Activated CD4-positive, alpha-beta memory T cell treated with anti-CD3 and anti-CD28 coated beads for 36 hours (primary cell): ENCODE results near the gene SIK1. TPM values are rescaled to one million over a fixed set of nuclear protein-coding genes. Genes with fewer than 3 reads are reported as not detected.

Source experiments
- CTCF ChIA-PET: fragments of 350-600 bp; sonication (Branson Sonifier 250); formaldehyde crosslinking; loops from one replicate; lab custom pipeline; 2021; ENCODE audit warnings: antibody characterized with exemption, inconsistent platforms; lab: Charles Lee
- POLR2A ChIA-PET: fragments of 350-600 bp; sonication (Branson Sonifier 250); formaldehyde crosslinking; loops from one replicate; lab custom pipeline; 2021; ENCODE audit warnings: antibody characterized with exemption; lab: Charles Lee
- DNase-seq: peaks from one replicate; pipeline ENCODE4 v3.0.0-alpha.2; 2020
- H3K27ac Mint-ChIP-seq: one replicate; pipeline ENCODE4 v1.8.0; 2021; ENCODE audit warnings: mixed read lengths
- H3K27me3 Mint-ChIP-seq: one replicate; pipeline ENCODE4 v1.8.0; 2021; ENCODE audit warnings: mixed read lengths
- H3K36me3 Mint-ChIP-seq: one replicate; pipeline ENCODE4 v1.8.0; 2021; ENCODE audit warnings: mixed read lengths
- H3K4me1 Mint-ChIP-seq: one replicate; pipeline ENCODE4 v1.8.0; 2021; ENCODE audit warnings: low read depth, mixed read lengths
- H3K4me3 Mint-ChIP-seq: one replicate; pipeline ENCODE4 v1.8.0; 2021; ENCODE audit warnings: mild to moderate bottlenecking, mixed read lengths
- H3K9me3 Mint-ChIP-seq: one replicate; pipeline ENCODE4 v1.8.0; 2021; ENCODE audit warnings: mixed read lengths
- intact Hi-C: fragments of 100-400 bp; cut with micrococcal nuclease; formaldehyde crosslinking; loops from one replicate; pipeline ENCODE4 v1.15.1; 2023
- total RNA-seq, 2 experiments: library from RNA; stranded (reverse); gene quantifications; one replicate each; pipeline ENCODE4 v1.2.3, GENCODE V29; 2021

The SIK1 gene
- total RNA-seq, 2 experiments from 2014 or later: 5.8 to 6.1 TPM

DNA sequence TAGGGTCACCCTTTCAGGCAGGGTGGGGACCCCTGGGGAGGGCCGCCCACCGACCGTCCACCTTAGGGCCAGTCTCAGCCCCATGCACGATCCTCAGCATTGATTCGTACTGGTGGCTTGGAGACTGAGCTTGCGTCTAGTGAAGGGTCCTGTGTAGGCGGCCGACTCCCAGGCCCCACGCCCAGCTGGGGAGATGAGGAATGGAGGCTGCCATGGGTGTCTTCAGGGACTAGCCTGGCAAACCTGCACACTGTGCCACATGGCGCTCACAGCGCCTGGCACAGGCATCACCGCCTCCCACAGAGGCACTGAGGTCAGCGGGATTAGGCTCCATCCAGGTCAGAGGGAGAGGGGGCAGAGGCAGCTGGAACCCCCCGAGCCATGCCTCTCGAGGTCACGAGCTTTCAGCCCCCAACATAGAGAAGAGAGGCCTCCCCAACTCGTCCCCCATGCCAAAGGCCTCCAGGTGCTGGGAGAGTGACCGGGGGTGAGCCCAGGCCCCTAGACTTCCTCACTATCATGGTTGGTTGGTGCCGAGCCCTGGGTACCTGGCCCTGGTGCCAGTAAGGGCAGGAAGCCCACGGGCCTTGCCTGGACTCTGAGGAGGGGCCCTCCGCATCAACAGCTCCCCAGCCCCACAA lies 51.0 kb downstream of the SIK1 start:
- no peaks in the 10 kb centered on the region for H3K27me3 Mint-ChIP-seq
- intact Hi-C loops: no loop called here
- H3K27ac Mint-ChIP-seq: no peak overlapping the region
- H3K4me3 Mint-ChIP-seq: no peak overlapping the region
- CTCF ChIA-PET: no interaction called here
- no peak for DNase-seq
- H3K4me1 Mint-ChIP-seq: no peaks in the 10 kb centered on the region
- no peaks in the 10 kb centered on the region for H3K36me3 Mint-ChIP-seq
- no peaks in the 10 kb centered on the region for H3K9me3 Mint-ChIP-seq
- POLR2A ChIA-PET: no interaction called here

DNA sequence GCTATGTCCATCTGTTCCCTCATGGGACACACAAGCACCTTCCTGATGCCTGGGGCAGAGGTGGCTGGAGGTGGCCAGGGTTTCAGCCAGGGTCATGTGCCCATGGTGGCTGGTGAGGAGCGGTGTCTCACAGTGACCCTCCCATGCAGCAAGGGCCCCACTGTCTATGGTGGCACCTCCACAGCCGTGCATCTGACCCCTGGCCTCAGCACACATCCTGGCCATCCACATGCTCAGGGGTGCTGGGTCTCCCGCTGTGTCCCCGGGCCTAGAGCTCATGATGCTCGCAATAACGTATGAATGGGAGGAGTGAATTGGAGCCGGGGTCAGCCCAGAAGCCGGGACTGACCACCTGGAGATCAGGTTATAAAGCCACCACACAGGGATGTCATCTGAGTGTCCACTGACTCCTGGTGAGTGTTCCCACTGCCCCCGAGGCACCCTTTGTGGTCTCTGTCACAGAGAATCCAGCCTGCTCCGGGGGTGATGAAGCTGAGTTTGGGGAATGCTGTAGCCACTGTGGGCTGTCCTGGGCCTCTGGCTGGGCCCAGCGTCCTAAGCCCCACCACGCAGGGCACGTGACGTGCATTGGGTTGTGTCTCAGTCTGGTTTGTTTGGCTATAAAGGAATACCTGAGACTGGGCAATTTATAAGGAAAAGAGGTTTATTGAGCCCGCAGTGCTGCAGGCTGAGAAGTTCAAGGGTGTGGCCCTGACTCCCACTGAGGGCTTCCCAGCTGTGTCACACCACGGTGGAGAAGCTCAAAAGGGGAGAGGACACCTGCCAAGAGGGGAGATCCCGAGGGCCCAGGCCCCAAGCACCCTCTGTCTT lies 51.7 kb downstream of the SIK1 start:
- ChIA-PET POLR2A (no interaction called here), CTCF (interaction anchor here (0.6 kb wide), 1 partner anchor 272 kb away, joined by 3 read pairs; no protein-coding TSS in a partner anchor)
- intact Hi-C loops: no loop called here
- no peak for DNase-seq
- no peak overlapping the region for H3K27ac Mint-ChIP-seq
- H3K4me1 Mint-ChIP-seq: no peaks in the 10 kb centered on the region
- H3K4me3 Mint-ChIP-seq: no peak overlapping the region
- H3K27me3 Mint-ChIP-seq: no peaks in the 10 kb centered on the region
- H3K36me3 Mint-ChIP-seq: no peaks in the 10 kb centered on the region
- no peaks in the 10 kb centered on the region for H3K9me3 Mint-ChIP-seq

DNA sequence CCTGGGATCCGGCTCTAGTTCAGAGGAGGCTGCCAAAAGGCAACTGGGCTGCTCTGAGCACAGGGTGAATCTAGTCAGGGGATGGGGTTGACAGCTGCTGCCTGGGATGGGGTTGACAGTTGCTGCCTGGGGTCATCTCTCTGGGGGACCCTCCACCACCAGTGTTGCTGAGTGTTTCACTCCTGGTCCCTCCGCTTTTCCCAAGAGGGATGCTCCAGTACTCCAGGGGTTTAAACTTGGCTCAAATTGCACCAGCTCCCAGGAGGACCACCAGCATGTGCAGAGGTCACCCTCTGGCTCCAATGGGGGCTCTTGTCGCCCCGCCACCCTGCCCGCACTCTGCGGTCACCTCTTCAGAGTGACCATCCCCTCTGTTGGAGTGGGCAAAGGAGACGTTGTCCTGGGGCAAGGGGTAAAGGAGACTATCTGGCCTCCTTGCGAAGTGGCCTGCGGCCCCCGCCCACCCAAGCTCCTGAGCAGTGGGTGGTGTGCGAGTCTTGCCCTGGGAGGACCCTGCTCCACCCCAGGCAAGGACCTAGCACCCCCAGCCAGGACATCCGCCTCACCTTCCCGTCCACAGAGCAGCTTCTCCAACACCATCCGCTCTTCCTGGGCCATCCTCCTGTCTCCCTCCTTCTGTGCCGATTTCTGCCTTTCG lies 52.6 kb downstream of the SIK1 start:
- POLR2A ChIA-PET: no interaction called here
- H3K4me3 Mint-ChIP-seq: no peak overlapping the region
- H3K27ac Mint-ChIP-seq: no peak overlapping the region
- H3K9me3 Mint-ChIP-seq: no peaks in the 10 kb centered on the region
- no peak for DNase-seq
- no peaks in the 10 kb centered on the region for H3K36me3 Mint-ChIP-seq
- no peaks in the 10 kb centered on the region for H3K4me1 Mint-ChIP-seq
- intact Hi-C loops: no loop called here
- CTCF ChIA-PET: interaction anchor here (0.6 kb wide), 1 partner anchor 273 kb away, joined by 3 read pairs; no protein-coding TSS in a partner anchor
- no peaks in the 10 kb centered on the region for H3K27me3 Mint-ChIP-seq

DNA sequence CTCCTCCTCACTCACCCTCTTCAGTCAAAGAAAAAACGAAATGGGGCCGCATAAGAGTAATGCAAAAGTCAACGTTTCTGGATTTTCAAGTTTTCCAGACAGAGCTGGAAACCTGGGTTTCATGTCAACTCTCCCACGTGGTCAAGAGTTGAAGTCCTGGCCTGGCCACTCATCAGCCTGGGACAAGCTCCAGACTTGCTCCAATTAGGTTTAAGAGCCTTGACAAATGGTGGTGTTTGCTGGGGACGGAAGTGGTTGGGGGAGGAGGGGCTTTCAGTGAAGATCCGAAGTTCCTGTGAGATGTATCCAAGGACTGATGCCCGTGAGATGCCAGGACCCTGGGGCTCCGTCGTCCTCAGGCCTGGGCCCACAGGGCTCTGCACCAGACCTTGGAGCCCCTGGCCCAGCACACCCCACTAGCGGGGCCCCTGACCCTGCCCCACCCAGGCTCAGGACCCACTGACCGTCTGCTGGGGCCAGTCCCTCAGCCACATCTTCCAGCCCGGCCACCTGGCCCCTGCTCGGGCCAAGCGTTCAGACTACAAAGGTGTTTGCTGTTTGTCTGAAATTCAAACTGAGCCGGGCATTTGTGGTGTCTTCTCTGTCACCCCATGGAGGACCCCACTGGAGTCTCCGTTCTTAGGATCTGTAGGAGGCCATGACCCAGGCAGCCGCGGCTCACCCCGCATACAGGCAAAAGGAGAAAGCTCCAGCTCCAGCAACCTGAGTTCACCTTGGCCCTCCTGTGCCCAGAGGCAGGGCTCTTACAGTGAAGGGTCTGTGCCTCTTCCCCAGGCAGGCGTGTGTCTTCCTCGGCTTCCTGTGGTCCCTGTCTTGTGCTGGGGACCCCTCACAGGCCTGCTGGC lies 53.3 kb downstream of the SIK1 start:
- intact Hi-C loops: no loop called here
- H3K4me1 Mint-ChIP-seq: peaks cover 3% of the 10 kb centered on the region
- no peaks in the 10 kb centered on the region for H3K9me3 Mint-ChIP-seq
- DNase-seq: no peak
- no peak overlapping the region for H3K27ac Mint-ChIP-seq
- ChIA-PET CTCF (no interaction called here), POLR2A (no interaction called here)
- H3K36me3 Mint-ChIP-seq: no peaks in the 10 kb centered on the region
- no peak overlapping the region for H3K4me3 Mint-ChIP-seq
- H3K27me3 Mint-ChIP-seq: no peaks in the 10 kb centered on the region

DNA sequence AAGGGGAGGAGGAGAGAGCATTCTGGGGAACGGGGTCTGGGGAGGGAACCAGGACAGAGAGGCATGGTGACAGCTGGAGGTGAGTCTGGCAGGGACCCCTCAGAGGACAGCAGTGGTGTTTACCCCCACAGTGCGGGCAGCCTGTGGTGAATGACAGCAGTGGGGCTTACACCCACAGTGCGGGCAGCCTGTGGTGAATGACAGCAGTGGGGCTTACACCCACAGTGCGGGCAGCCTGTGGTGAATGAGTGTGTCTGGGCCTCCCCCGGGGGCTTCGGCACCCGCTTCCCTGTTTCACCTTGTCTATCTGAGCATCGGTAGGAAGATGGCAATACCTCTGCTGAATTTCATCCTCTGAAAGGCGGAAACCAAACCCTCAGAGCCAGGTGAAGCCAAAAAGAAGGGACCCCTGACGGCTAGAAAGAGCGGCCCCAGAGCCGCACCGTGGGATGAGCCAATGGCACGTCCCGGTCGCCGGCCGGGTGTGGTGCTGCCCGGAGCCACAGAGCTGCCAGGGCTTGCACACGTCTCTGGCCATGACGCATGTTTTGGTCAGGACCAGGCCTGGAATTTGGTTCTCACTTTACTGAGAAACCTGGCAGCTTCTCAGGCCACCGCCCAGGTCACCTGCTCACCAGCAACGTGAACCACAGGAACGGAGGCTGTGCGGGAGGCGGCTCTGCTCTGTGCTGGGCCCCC lies 54.1 kb downstream of the SIK1 start:
- no peaks in the 10 kb centered on the region for H3K27me3 Mint-ChIP-seq
- CTCF ChIA-PET: no interaction called here
- intact Hi-C loops: no loop called here
- no peak overlapping the region for H3K4me3 Mint-ChIP-seq
- H3K27ac Mint-ChIP-seq: no peak overlapping the region
- H3K4me1 Mint-ChIP-seq: peaks cover 3% of the 10 kb centered on the region
- POLR2A ChIA-PET: no interaction called here
- DNase-seq: no peak
- H3K36me3 Mint-ChIP-seq: no peaks in the 10 kb centered on the region
- H3K9me3 Mint-ChIP-seq: no peaks in the 10 kb centered on the region

DNA sequence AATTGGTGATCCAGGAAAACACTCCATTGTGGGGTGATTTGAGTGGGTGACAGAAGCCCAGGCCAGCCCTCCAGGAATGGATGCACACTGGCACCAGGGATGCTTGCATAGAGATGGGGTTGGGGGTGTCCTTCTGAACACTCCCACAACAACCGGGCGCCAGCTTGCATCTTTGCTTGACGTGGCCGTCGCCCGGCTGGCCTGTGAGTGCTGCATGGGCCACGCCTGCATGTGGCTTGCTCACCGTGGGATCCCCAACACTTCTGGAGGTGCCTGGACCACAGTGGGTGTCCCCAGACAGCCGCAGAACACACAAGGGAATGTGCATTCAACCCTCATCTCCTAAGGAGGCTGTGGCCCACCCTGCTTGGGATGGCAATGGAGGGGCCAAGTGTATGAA lies 55.1 kb downstream of the SIK1 start:
- H3K36me3 Mint-ChIP-seq: no peaks in the 10 kb centered on the region
- POLR2A ChIA-PET: no interaction called here
- intact Hi-C loops: no loop called here
- DNase-seq: no peak
- no peak overlapping the region for H3K27ac Mint-ChIP-seq
- no peaks in the 10 kb centered on the region for H3K9me3 Mint-ChIP-seq
- H3K4me1 Mint-ChIP-seq: peaks cover 3% of the 10 kb centered on the region
- H3K27me3 Mint-ChIP-seq: no peaks in the 10 kb centered on the region
- H3K4me3 Mint-ChIP-seq: no peak overlapping the region
- CTCF ChIA-PET: no interaction called here

DNA sequence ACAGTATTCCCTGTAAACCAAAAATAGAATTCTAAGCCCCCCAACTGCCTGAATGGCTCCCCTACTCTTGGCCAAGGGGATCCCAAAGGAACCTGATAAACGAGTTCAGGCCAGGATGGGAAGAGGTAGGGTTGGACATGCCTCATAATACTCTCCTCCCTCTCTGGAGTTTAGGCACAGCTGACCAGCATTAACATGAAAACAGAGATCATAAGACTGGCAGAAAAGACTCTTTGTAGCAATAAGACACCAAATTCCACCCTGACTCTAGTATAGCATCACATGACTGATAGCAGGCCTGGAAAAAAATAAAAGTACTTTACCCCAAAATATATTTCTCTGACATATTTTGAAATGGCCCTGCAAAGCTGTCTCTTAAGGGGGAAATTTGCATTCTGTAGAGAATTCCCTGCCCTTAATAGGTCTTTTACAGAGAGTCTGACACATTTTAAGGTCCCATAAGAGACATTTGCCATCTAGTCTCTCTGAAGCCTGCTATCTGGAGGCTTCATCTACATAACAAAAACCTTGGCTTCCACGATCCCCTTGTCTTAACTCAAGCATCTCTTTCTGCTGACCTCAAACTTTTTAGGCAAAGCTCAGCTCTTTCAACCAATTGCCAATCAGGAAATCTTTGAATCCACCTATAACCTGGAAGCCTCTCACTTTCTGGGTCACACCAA lies 55.9 kb downstream of the SIK1 start:
- Mint-ChIP-seq H3K4me1 (peaks cover 3% of the 10 kb centered on the region), H3K4me3 (no peak overlapping the region), H3K36me3 (no peaks in the 10 kb centered on the region), H3K9me3 (no peaks in the 10 kb centered on the region), H3K27me3 (peaks cover under 1% of the 10 kb centered on the region), H3K27ac (no peak overlapping the region)
- no peak for DNase-seq
- ChIA-PET CTCF (no interaction called here), POLR2A (no interaction called here)
- intact Hi-C loops: no loop called here

DNA sequence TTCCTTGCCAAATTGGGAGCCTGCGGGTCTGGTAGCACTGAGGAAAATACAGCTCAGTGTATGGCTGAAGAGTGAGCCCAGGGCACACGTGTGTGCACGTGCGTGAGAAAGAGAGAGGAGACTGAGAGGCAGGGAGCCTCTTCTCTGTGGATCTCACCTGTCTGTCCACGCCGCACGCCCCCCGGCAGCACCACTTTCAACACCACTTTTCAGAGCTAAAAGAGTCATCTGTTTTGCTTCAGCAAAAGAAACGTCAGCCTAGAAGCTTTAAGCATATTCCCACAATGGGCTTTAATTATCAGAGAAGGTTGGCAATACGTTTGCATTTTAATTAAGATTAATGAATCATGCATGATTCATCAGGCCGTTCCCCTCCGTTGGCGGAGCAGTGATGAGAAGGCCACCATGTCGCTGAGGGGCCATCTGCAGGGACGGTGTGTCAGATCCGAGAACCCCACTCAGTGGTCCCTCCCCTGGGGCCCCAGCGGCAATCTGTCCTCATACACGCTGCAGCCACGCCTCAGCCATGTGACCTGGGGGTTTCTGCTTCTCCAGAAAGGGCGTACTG lies 56.8 kb downstream of the SIK1 start:
- CTCF ChIA-PET: no interaction called here
- Mint-ChIP-seq H3K27ac (no peak overlapping the region), H3K36me3 (no peaks in the 10 kb centered on the region), H3K27me3 (peaks cover 2% of the 10 kb centered on the region), H3K4me1 (peaks cover 3% of the 10 kb centered on the region), H3K9me3 (no peaks in the 10 kb centered on the region), H3K4me3 (no peak overlapping the region)
- no peak for DNase-seq
- POLR2A ChIA-PET: no interaction called here
- intact Hi-C loops: no loop called here

DNA sequence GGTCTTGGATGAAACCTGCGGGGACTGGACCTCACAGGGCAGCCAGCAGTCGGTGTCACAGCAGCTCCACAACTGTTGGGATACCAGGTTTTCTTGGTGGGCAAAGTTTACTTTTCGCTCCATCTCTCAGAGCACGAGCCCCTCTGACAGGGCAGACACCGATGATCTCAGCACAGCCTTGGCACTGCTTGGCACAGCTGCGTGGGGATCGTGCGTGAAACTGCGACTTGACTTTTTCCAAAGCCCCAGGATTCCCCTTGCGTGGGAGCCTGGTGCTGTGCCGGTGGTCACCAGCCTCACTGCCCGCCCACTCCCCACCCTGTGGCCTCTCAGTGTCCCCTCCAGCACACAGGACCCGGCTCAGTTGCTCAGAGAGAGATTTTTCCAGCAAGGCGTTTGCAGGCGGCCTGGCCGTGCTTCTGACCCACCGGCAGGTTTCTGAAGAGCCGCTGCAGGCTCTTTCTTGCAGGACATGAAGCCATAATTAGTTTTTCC lies 57.3 kb downstream of the SIK1 start:
- POLR2A ChIA-PET: no interaction called here
- H3K9me3 Mint-ChIP-seq: no peaks in the 10 kb centered on the region

DNA sequence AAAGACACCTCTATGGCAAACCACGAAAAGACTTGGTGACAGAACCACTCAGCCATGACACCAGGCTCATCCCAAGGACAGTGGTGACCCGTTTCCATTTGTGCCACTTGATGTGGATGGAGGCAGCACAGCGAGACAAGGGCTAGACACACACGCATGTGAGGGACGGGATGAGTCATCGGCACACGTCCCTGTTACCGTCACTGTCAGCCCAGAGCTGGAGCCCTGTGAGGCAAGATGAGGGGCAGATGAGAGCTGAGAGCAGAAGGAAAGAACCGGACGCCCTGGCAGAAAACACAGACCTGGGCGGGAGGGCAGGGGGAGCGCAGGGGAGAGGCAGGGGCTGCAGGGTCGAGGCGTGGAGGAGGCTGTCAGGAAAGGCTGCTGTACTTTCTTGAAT lies 57.8 kb downstream of the SIK1 start:
- DNase-seq: no peak
- Mint-ChIP-seq H3K9me3 (no peaks in the 10 kb centered on the region), H3K36me3 (no peaks in the 10 kb centered on the region), H3K27me3 (peaks cover 2% of the 10 kb centered on the region), H3K27ac (no peak overlapping the region), H3K4me1 (peaks cover 3% of the 10 kb centered on the region), H3K4me3 (no peak overlapping the region)
- ChIA-PET CTCF (no interaction called here), POLR2A (no interaction called here)
- intact Hi-C loops: no loop called here

More for the DNA sequence above, 57.3 kb downstream of the SIK1 start:
- intact Hi-C loops: no loop called here
- H3K4me1 Mint-ChIP-seq: peaks cover 3% of the 10 kb centered on the region
- H3K27me3 Mint-ChIP-seq: peaks cover 2% of the 10 kb centered on the region
- H3K4me3 Mint-ChIP-seq: no peak overlapping the region
- DNase-seq: no peak
- no peaks in the 10 kb centered on the region for H3K36me3 Mint-ChIP-seq
- no peak overlapping the region for H3K27ac Mint-ChIP-seq
- CTCF ChIA-PET: no interaction called here

DNA sequence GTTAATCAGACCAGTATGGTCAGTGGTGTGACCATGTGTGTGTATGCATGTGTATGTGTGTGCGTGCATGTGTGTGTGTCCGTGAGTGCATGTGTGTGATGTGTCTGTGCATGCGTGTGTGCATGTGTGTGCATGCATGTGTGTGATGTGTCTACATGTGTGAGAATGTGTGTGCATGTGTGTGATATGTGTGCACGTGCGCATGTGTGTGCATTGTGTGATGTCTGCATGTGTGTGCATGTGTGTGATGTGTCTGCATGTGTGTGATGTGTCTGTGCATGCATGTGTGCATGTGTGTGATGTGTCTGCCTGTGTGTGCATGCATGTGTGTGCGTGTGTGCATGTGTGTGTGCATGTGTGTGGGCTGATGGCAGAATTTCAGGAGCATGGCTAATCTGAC lies 58.2 kb downstream of the SIK1 start:
- Mint-ChIP-seq H3K4me3 (no peak overlapping the region), H3K9me3 (no peaks in the 10 kb centered on the region), H3K36me3 (no peaks in the 10 kb centered on the region), H3K4me1 (peaks cover 3% of the 10 kb centered on the region), H3K27ac (no peak overlapping the region), H3K27me3 (peaks cover 2% of the 10 kb centered on the region)
- intact Hi-C loops: no loop called here
- CTCF ChIA-PET: no interaction called here
- no peak for DNase-seq
- POLR2A ChIA-PET: no interaction called here
